IMR-90 (cell line): Measurements from ENCODE around the gene MAGI1. TPM values are rescaled to one million over a fixed set of nuclear protein-coding genes. Genes with fewer than 3 reads are reported as not detected.

Experiments used
- ATAC-seq: fragments of 200-7000 bp; cut with Tn5 transposase; 2 replicates; pipeline ENCODE4 v1.9.1; 2020; ENCODE audit warnings: low read depth, mild to moderate bottlenecking, moderate library complexity
- BruUV-seq: library from RNA; stranded (reverse); fragments of 400-500 nt; replicated peaks from 2 replicates; lab custom pipeline; 2021; lab: Mats Ljungman, UMichigan
- CTCF ChIA-PET: fragments of 300-600 bp; formaldehyde crosslinking; extraction: SDS; loops from one replicate; lab custom pipeline; 2021; ENCODE audit warnings: antibody characterized with exemption; lab: Yijun Ruan, JAX
- POLR2A ChIA-PET: fragments of 300-600 bp; sonication (Branson Sonifier 250); formaldehyde crosslinking; loops from one replicate; lab custom pipeline; 2022; ENCODE audit warnings: antibody characterized with exemption; ENCODE audit not compliant: unreplicated experiment; lab: Charles Lee
- DNase-seq: peaks from one replicate; pipeline ENCODE4 v3.0.0; 2013
- H2AFZ ChIP-seq: replicated peaks from 2 replicates; pipeline ENCODE3; 2013; ENCODE audit warnings: low read length, mild to moderate bottlenecking; ENCODE audit not compliant: poor library complexity
- H2AK5ac ChIP-seq: 2 replicates; pipeline ENCODE4 v1.6.1; 2013; ENCODE audit warnings: low read depth, low read length, inconsistent platforms
- H2AK9ac ChIP-seq: replicated peaks from 2 replicates; pipeline ENCODE3; 2013; ENCODE audit warnings: mild to moderate bottlenecking, low read depth, low read length, moderate library complexity; ENCODE audit not compliant: poor library complexity
- H2BK120ac ChIP-seq: 2 replicates; pipeline ENCODE4 v1.6.1; 2013; ENCODE audit warnings: low read depth, low read length, inconsistent platforms
- H2BK15ac ChIP-seq: 3 replicates; pipeline ENCODE4 v1.6.1; 2013; ENCODE audit warnings: low read depth, low read length, inconsistent platforms
- H2BK20ac ChIP-seq: 2 replicates; pipeline ENCODE4 v1.6.1; 2013; ENCODE audit warnings: low read depth, mild to moderate bottlenecking, inconsistent platforms, low read length, moderate library complexity
- H2BK5ac ChIP-seq: 2 replicates; pipeline ENCODE4 v1.6.1; 2013; ENCODE audit warnings: mild to moderate bottlenecking, low read depth, low read length, inconsistent platforms; ENCODE audit not compliant: poor library complexity, severe bottlenecking
- H3K14ac ChIP-seq: replicated peaks from 2 replicates; pipeline ENCODE4 v1.6.1; 2013; ENCODE audit warnings: low read depth, low read length, inconsistent platforms
- H3K18ac ChIP-seq: 2 replicates; pipeline ENCODE4 v1.6.1; 2013; ENCODE audit warnings: low read depth, low read length, control low read depth
- H3K23ac ChIP-seq: 2 replicates; pipeline ENCODE4 v1.6.1; 2013; ENCODE audit warnings: low read depth, low read length, inconsistent platforms
- H3K27ac ChIP-seq: 2 replicates; pipeline ENCODE4 v1.5.1; 2013; ENCODE audit warnings: mild to moderate bottlenecking, control low read depth, low read length; ENCODE audit not compliant: insufficient read depth
- H3K27me3 ChIP-seq: 2 replicates; pipeline ENCODE4 v1.6.1; 2013; ENCODE audit warnings: low read length; ENCODE audit not compliant: control insufficient read depth, insufficient read depth
- H3K36me3 ChIP-seq: 2 replicates; pipeline ENCODE4 v1.6.1; 2013; ENCODE audit warnings: low read length, mixed read lengths; ENCODE audit not compliant: control insufficient read depth, insufficient read depth
- H3K4ac ChIP-seq: 2 replicates; pipeline ENCODE4 v1.6.1; 2013; ENCODE audit warnings: low read depth, low read length, inconsistent platforms
- H3K4me1 ChIP-seq: 2 replicates; pipeline ENCODE4 v1.6.1; 2013; ENCODE audit warnings: low read length, mixed read lengths; ENCODE audit not compliant: control insufficient read depth, insufficient read depth
- H3K4me2 ChIP-seq: 2 replicates; pipeline ENCODE4 v1.6.1; 2013; ENCODE audit warnings: low read depth, mild to moderate bottlenecking, control low read depth, low read length, moderate library complexity
- H3K4me3 ChIP-seq: 2 replicates; pipeline ENCODE4 v1.5.1; 2013; ENCODE audit warnings: low read depth, mild to moderate bottlenecking, control low read depth, low read length, moderate library complexity; ENCODE audit not compliant: insufficient read depth
- H3K56ac ChIP-seq: 2 replicates; pipeline ENCODE4 v1.6.1; 2013; ENCODE audit warnings: low read length, inconsistent platforms; ENCODE audit not compliant: insufficient read depth; ENCODE audit errors: extremely low read depth
- H3K79me1 ChIP-seq, 2 experiments: 2 replicates each; pipeline ENCODE4 v1.6.1; 2013; ENCODE audit warnings: low read length in 2 of 2, inconsistent platforms in 1 of 2, low read depth in 1 of 2
- H3K9ac ChIP-seq: 2 replicates; pipeline ENCODE4 v1.6.1; 2013; ENCODE audit warnings: low read depth, low read length, control low read depth
- H3K9me1 ChIP-seq: 2 replicates; pipeline ENCODE4 v1.6.1; 2013; ENCODE audit warnings: low read length, inconsistent platforms; ENCODE audit not compliant: insufficient read depth
- H3K9me3 ChIP-seq: 2 replicates; pipeline ENCODE4 v1.6.1; 2013; ENCODE audit warnings: low read length; ENCODE audit not compliant: control insufficient read depth, insufficient read depth
- H4K20me1 ChIP-seq: 2 replicates; pipeline ENCODE4 v1.6.1; 2013; ENCODE audit warnings: low read length, inconsistent platforms; ENCODE audit not compliant: insufficient read depth
- H4K5ac ChIP-seq: 2 replicates; pipeline ENCODE4 v1.6.1; 2013; ENCODE audit warnings: mild to moderate bottlenecking, low read depth, low read length, control low read depth
- H4K8ac ChIP-seq, 2 experiments: 2 replicates each; pipeline ENCODE4 v1.6.1; 2013; ENCODE audit warnings: low read depth in 2 of 2, low read length in 2 of 2, control low read depth in 1 of 2, inconsistent platforms in 1 of 2
- H4K91ac ChIP-seq: 2 replicates; pipeline ENCODE4 v1.6.1; 2013; ENCODE audit warnings: low read depth, low read length, inconsistent platforms; ENCODE audit not compliant: insufficient read depth
- MAFK ChIP-seq: IDR thresholded peaks from 2 replicates; pipeline ENCODE4 v1.6.1; 2012; ENCODE audit warnings: low read depth, low read length, improper control_type of control experiment
- WGBS, 2 experiments: methylation state at CpG; one replicate each; pipeline versions ENCODE4 v1.1.5 to v1.1.7; 2013; ENCODE audit warnings: missing lambda C conversion rate in 2 of 2; ENCODE audit not compliant: insufficient read length in 1 of 2; ENCODE audit errors: extremely low coverage in 2 of 2; 5-methylcytosine and 5-hydroxymethylcytosine counted together
- dilution Hi-C: fragments of 300-500 bp; cut with HindIII; formaldehyde crosslinking; loops from one replicate; pipeline ENCODE4 v1.14.3; 2018; ENCODE audit warnings: low sequenced_read_pairs; ENCODE audit not compliant: unreplicated experiment
- in situ Hi-C: fragments of 300-500 bp; cut with MboI; formaldehyde crosslinking; loops from 3 replicates; pipeline ENCODE4 v1.14.3; 2019; ENCODE audit warnings: low sequenced_read_pairs, inconsistent platforms, mixed read lengths
- intact Hi-C: fragments of 100-400 bp; cut with micrococcal nuclease; formaldehyde crosslinking; loops from 2 replicates; pipeline ENCODE4 v1.10.0; 2022
- polyA plus RNA-seq, 3 experiments: library from polyadenylated mRNA; depleted of rRNA; stranded (reverse); fragments of >200 nt; gene quantifications; 2 replicates each; pipeline ENCODE4 v1.2.3, GENCODE V29; 2012; ENCODE audit warnings: low replicate concordance in 1 of 3
- total RNA-seq: library from RNA; depleted of rRNA; stranded (reverse); fragments of >200 nt; gene quantifications from 2 replicates; pipeline ENCODE4 v1.2.3, GENCODE V29; 2012
- TF ChIP-seq, protein P1 (sequence below): fragments of 150-350 bp; IDR thresholded peaks from 2 replicates; pipeline ENCODE4 v1.6.1; 2017; ENCODE audit warnings: mild to moderate bottlenecking, antibody characterized with exemption, low read length, low read depth

Gene MAGI1
- total and polyA plus RNA-seq, 2 of the 4 experiments (the other 2 are of a cell fraction) = 14.5 to 24.2 TPM

DNA sequence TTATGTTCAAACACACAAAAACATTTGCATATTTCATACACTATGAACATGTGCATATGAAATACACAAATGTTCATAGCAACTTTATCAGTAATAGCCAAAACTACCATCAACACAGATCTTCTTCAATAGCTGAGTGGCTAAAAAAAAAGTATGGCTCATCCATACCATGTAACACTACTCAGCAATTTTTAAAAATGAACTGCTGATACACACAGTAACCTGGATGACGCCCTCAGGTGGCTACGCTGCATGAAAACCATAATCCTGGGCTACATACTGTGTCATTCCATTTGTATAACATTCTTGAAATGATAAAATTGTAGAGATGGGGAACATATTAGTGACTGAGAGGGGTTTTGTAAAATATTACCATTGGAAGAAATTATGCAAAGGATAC lies 243.6 kb downstream of the MAGI1 start:
- Histone ChIP-seq H4K5ac (no peak overlapping the region), H2BK5ac (no peak overlapping the region)

More for the DNA sequence above, 243.6 kb downstream of the MAGI1 start:
- Histone ChIP-seq H3K4ac (no peak overlapping the region), H2AFZ (no peak overlapping the region), H4K91ac (no peak overlapping the region), H3K4me2 (no peak overlapping the region), H3K36me3 (no peaks in the 10 kb centered on the region), H3K18ac (no peak overlapping the region), H3K9ac (no peak overlapping the region), H3K79me1 (peaks cover 23 to 36% of the 10 kb centered on the region in 2 experiments), H3K14ac (no peak overlapping the region), H3K27me3 (no peaks in the 10 kb centered on the region), H4K8ac (no peak overlapping the region), H3K9me1 (peaks cover 10% of the 10 kb centered on the region), H2AK9ac (no peak overlapping the region), H2AK5ac (no peak overlapping the region), H3K4me1 (peaks cover 4% of the 10 kb centered on the region), H3K56ac (no peak overlapping the region), H2BK15ac (no peak overlapping the region), H3K27ac (no peak overlapping the region), H3K9me3 (no peaks in the 10 kb centered on the region), H2BK20ac (no peak overlapping the region), H4K20me1 (peaks cover 6% of the 10 kb centered on the region; the same call in 1 of the 2 replicates), H3K4me3 (no peak overlapping the region), H2BK120ac (no peak overlapping the region), H3K23ac (no peak overlapping the region)
- ChIA-PET POLR2A (no interaction called here), CTCF (no interaction called here)
- ATAC-seq (no peak), DNase-seq (no peak)
- in situ Hi-C loops (no loop called here), intact Hi-C loops (no loop called here), dilution Hi-C loops (no loop called here)
- TF ChIP-seq MAFK = peak; percentile 34
- TF ChIP-seq, protein P1, sequence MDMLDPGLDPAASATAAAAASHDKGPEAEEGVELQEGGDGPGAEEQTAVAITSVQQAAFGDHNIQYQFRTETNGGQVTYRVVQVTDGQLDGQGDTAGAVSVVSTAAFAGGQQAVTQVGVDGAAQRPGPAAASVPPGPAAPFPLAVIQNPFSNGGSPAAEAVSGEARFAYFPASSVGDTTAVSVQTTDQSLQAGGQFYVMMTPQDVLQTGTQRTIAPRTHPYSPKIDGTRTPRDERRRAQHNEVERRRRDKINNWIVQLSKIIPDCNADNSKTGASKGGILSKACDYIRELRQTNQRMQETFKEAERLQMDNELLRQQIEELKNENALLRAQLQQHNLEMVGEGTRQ = no peak
- BruUV-seq = no TSS peak
- no CpG with 5 or more reads among the region's 2 CpGs for WGBS, 2 experiments
